Osteoblast (primary cell): Measurements from ENCODE around the gene OAS1. TPM values are rescaled to one million over a fixed set of nuclear protein-coding genes. Genes with fewer than 3 reads are reported as not detected.

ENCODE experiments used
- DNase-seq: peaks from one replicate; pipeline ENCODE4 v3.0.0; 2011; ENCODE audit warnings: low spot score, mixed read lengths; ENCODE audit not compliant: insufficient read length; ENCODE audit errors: missing footprints
- H2AFZ ChIP-seq: 2 replicates; pipeline ENCODE4 v1.6.0; 2011; ENCODE audit warnings: mild to moderate bottlenecking, low read length
- H3K27ac ChIP-seq: 2 replicates; pipeline ENCODE4 v1.5.1; 2011; ENCODE audit warnings: mild to moderate bottlenecking, low read depth, low read length, moderate library complexity
- H3K27me3 ChIP-seq: 2 replicates; pipeline ENCODE4 v1.6.0; 2012; ENCODE audit warnings: mild to moderate bottlenecking, control low read depth, inconsistent platforms, low read length, moderate library complexity; ENCODE audit not compliant: insufficient read depth
- H3K36me3 ChIP-seq: 2 replicates; pipeline ENCODE4 v1.5.1; 2011; ENCODE audit warnings: mild to moderate bottlenecking, low read length, control low read depth, moderate library complexity; ENCODE audit not compliant: insufficient read depth
- H3K4me1 ChIP-seq: 2 replicates; pipeline ENCODE4 v1.5.1; 2011; ENCODE audit warnings: mild to moderate bottlenecking, low read length, control low read depth, moderate library complexity; ENCODE audit not compliant: insufficient read depth
- H3K4me2 ChIP-seq: 2 replicates; pipeline ENCODE4 v1.6.0; 2011; ENCODE audit warnings: mild to moderate bottlenecking, low read length; ENCODE audit not compliant: insufficient read depth
- H3K4me3 ChIP-seq: fragments of 200-600 bp; sonication (generic); 3 replicates; pipeline ENCODE4 v1.5.1; 2012; ENCODE audit warnings: mild to moderate bottlenecking, low read length, inconsistent platforms; ENCODE audit not compliant: insufficient read depth
- H3K79me2 ChIP-seq: 2 replicates; pipeline ENCODE4 v1.6.0; 2012; ENCODE audit warnings: mild to moderate bottlenecking, low read length, control low read depth, inconsistent platforms; ENCODE audit not compliant: insufficient read depth
- H3K9me3 ChIP-seq: 2 replicates; pipeline ENCODE4 v1.5.1; 2011; ENCODE audit warnings: low read depth, low read length, control low read depth
- H4K20me1 ChIP-seq: 2 replicates; pipeline ENCODE4 v1.6.0; 2012; ENCODE audit warnings: mild to moderate bottlenecking, low read length, control low read depth; ENCODE audit not compliant: insufficient read depth
- total RNA-seq: library from RNA; depleted of rRNA; stranded (reverse); fragments of >200 nt; gene quantifications from 2 replicates; pipeline ENCODE4 v1.2.3, GENCODE V29; 2012
- TF ChIP-seq, protein P1 (sequence below): IDR thresholded peaks from 2 replicates; pipeline ENCODE4 v1.5.1; 2011; ENCODE audit warnings: mild to moderate bottlenecking, low read depth, low read length, moderate library complexity; ENCODE audit errors: extremely low read depth

Gene OAS1
- total RNA-seq, 1 donor: 3.6 TPM

DNA sequence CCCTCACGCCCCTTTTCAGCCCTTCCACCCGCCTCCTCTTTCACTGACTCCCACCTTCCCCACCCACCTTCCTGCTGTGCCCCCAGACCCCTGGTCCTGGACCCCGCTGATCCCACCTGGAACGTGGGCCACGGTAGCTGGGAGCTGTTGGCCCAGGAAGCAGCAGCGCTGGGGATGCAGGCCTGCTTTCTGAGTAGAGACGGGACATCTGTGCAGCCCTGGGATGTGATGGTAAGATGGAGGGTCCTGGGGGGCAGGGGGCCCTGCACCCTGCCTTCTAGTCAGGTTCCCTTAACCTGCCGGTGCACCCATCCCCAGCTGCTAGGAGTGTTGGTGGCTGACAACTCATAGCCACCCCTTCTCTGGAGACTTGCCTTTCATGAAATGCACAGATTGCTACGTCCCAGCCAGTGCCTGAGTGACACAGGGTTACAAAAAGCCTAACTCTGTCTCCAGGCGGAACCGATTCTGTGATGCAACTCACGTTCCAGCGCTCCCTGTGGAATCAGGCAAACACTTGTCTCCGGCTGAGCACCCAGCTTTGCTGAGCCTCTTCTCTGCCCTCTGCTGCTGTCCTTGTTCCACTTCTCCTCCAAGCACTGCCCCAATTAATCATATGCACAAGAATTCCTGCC lies 56.6 kb downstream of the OAS1 start:
- no peaks in the 10 kb centered on the region for H3K27me3 ChIP-seq
- H2AFZ ChIP-seq: no peak overlapping the region
- DNase-seq: no peak
- no peak overlapping the region for H3K4me2 ChIP-seq
- H3K27ac ChIP-seq: no peak overlapping the region
- H3K4me3 ChIP-seq: no peak overlapping the region
- no peaks in the 10 kb centered on the region for H4K20me1 ChIP-seq
- TF ChIP-seq, protein P1, sequence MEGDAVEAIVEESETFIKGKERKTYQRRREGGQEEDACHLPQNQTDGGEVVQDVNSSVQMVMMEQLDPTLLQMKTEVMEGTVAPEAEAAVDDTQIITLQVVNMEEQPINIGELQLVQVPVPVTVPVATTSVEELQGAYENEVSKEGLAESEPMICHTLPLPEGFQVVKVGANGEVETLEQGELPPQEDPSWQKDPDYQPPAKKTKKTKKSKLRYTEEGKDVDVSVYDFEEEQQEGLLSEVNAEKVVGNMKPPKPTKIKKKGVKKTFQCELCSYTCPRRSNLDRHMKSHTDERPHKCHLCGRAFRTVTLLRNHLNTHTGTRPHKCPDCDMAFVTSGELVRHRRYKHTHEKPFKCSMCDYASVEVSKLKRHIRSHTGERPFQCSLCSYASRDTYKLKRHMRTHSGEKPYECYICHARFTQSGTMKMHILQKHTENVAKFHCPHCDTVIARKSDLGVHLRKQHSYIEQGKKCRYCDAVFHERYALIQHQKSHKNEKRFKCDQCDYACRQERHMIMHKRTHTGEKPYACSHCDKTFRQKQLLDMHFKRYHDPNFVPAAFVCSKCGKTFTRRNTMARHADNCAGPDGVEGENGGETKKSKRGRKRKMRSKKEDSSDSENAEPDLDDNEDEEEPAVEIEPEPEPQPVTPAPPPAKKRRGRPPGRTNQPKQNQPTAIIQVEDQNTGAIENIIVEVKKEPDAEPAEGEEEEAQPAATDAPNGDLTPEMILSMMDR: no peak
- H3K79me2 ChIP-seq: no peaks in the 10 kb centered on the region
- H3K4me1 ChIP-seq: no peaks in the 10 kb centered on the region
- no peaks in the 10 kb centered on the region for H3K9me3 ChIP-seq
- H3K36me3 ChIP-seq: no peaks in the 10 kb centered on the region

DNA sequence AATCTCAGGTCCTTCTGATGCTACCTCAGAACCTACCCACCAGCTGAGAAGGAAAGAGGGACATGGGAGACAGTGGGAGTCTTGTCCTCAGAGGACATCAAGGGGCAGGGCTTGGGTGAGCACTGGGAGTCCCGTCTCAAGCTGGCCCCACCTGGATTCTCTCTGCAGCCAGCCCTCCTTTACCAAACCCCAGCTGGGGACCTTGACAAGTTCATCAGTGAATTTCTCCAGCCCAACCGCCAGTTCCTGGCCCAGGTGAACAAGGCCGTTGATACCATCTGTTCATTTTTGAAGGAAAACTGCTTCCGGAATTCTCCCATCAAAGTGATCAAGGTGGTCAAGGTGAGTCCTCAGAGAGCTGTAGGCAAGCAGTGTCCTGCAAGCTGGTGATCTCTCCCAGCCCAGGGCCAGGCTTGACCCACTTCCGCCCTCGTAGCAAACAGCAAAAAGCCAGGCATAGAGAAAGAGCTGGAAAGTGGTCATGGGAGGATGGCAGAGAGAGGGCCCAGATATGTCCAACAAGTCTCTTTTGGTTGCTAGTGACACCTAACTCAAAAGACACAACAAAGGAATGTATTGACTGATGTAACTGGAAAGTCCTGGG lies 57.4 kb downstream of the OAS1 start:
- no peaks in the 10 kb centered on the region for H3K27me3 ChIP-seq
- H4K20me1 ChIP-seq: no peaks in the 10 kb centered on the region
- TF ChIP-seq, protein P1: no peak
- H3K4me1 ChIP-seq: no peaks in the 10 kb centered on the region
- no peak overlapping the region for H3K27ac ChIP-seq
- no peak overlapping the region for H3K4me3 ChIP-seq
- no peaks in the 10 kb centered on the region for H3K9me3 ChIP-seq
- no peaks in the 10 kb centered on the region for H3K36me3 ChIP-seq
- H3K4me2 ChIP-seq: no peak overlapping the region
- no peaks in the 10 kb centered on the region for H3K79me2 ChIP-seq
- H2AFZ ChIP-seq: no peak overlapping the region
- no peak for DNase-seq

DNA sequence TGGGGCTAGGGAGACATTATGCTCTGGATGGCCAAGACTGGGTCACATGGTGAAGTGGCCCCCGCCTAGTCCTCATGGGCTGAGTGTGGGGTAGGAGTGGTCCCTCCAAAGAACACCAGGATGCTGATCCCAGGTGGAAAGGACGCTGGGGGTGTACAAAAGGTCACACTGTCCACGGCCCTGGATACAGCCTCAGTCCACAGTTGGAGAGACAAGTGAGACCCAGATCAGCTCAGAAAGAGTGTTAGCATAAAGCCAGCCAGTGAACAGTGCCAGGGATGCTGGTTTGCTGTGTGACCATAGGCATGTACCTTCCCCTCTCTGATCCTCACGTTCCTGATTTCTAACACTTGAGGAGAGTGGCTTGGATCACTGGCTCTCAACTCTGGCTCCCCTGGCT lies 58.2 kb downstream of the OAS1 start:
- no peak for DNase-seq
- no peaks in the 10 kb centered on the region for H3K4me1 ChIP-seq
- TF ChIP-seq, protein P1: no peak
- no peaks in the 10 kb centered on the region for H3K36me3 ChIP-seq
- H3K27me3 ChIP-seq: no peaks in the 10 kb centered on the region
- no peak overlapping the region for H3K27ac ChIP-seq
- H3K4me3 ChIP-seq: no peak overlapping the region
- no peaks in the 10 kb centered on the region for H3K9me3 ChIP-seq
- no peaks in the 10 kb centered on the region for H4K20me1 ChIP-seq
- no peak overlapping the region for H2AFZ ChIP-seq
- H3K79me2 ChIP-seq: no peaks in the 10 kb centered on the region
- H3K4me2 ChIP-seq: no peak overlapping the region

DNA sequence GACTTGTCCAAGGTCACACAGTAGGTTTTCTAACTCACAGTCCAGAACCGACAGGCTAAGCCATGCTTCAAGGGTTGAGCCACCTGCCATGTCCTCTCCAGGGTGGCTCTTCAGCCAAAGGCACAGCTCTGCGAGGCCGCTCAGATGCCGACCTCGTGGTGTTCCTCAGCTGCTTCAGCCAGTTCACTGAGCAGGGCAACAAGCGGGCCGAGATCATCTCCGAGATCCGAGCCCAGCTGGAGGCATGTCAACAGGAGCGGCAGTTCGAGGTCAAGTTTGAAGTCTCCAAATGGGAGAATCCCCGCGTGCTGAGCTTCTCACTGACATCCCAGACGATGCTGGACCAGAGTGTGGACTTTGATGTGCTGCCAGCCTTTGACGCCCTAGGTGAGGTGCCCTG lies 58.9 kb downstream of the OAS1 start:
- TF ChIP-seq, protein P1: no peak
- Histone ChIP-seq H3K4me3 (no peak overlapping the region), H3K9me3 (no peaks in the 10 kb centered on the region), H3K79me2 (no peaks in the 10 kb centered on the region), H3K4me1 (no peaks in the 10 kb centered on the region), H3K36me3 (no peaks in the 10 kb centered on the region), H2AFZ (no peak overlapping the region), H3K27me3 (no peaks in the 10 kb centered on the region), H4K20me1 (no peaks in the 10 kb centered on the region), H3K27ac (no peak overlapping the region), H3K4me2 (no peak overlapping the region)
- DNase-seq: no peak
